Heart left ventricle (tissue), 16 donors: Measurements from ENCODE around the gene CD300LG. TPM values are rescaled to one million over a fixed set of nuclear protein-coding genes. Genes with fewer than 3 reads are reported as not detected.
A peak's percentile ranks its signal among the peaks of the same experiment; 100 is the strongest.

Experiments used
- ATAC-seq, 4 donors: fragments of 200-7000 bp; cut with Tn5 transposase; one replicate each; pipeline ENCODE4 v1.9.1; 2020 to 2022; ENCODE audit warnings: moderate library complexity in 4 of 4, mild to moderate bottlenecking in 3 of 4, moderate number of reproducible peaks in 1 of 4
- DNase-seq, 5 donors: peaks; one replicate each; pipeline ENCODE4 v3.0.0-alpha.2; 2020
- H3K27ac ChIP-seq, 12 donors: fragments of 200-600 bp; sonication (generic) in 4 of 12; one replicate each; pipeline versions ENCODE4 v1.5.0 to v1.8.0; 2016 to 2022; ENCODE audit warnings: mild to moderate bottlenecking in 2 of 12
- H3K27me3 ChIP-seq, 9 donors: fragments of 200-600 bp; sonication (generic) in 2 of 9; one replicate each; pipeline versions ENCODE4 v1.5.1 to v1.8.0; 2016 to 2022; ENCODE audit warnings: mild to moderate bottlenecking in 3 of 9
- H3K36me3 ChIP-seq, 9 donors: fragments of 200-600 bp; sonication (generic) in 2 of 9; one replicate each; pipeline versions ENCODE4 v1.5.0 to v1.8.0; 2018 to 2022; ENCODE audit warnings: mild to moderate bottlenecking in 2 of 9
- H3K4me1 ChIP-seq, 12 donors: fragments of 200-600 bp; sonication (generic) in 4 of 12; one replicate each; pipeline versions ENCODE4 v1.5.0 to v1.8.0; 2016 to 2022; ENCODE audit warnings: mild to moderate bottlenecking in 3 of 12
- H3K4me3 ChIP-seq, 12 donors: fragments of 200-600 bp; sonication (generic) in 4 of 12; one replicate each; pipeline versions ENCODE4 v1.5.0 to v1.8.0; 2017 to 2022; ENCODE audit warnings: mild to moderate bottlenecking in 9 of 12, moderate library complexity in 4 of 12
- H3K9me3 ChIP-seq, 12 donors: fragments of 200-600 bp; sonication (generic) in 4 of 12; one replicate each; pipeline versions ENCODE4 v1.5.0 to v1.8.0; 2016 to 2022; ENCODE audit warnings: mild to moderate bottlenecking in 1 of 12
- POLR2A ChIP-seq, 2 donors: fragments of 450-650 bp; IDR thresholded peaks; one replicate each; pipeline ENCODE4 v1.6.1; 2017; ENCODE audit warnings: antibody characterized with exemption in 2 of 2, mild to moderate bottlenecking in 2 of 2, moderate library complexity in 2 of 2
- WGBS, 4 donors: extraction: QIAGEN DNeasy Blood & Tissue Kit in 2 of 4; methylation state at CpG; one replicate each; pipeline versions ENCODE4 v1.1.5 to v1.1.7; 2013 to 2018; 5-methylcytosine and 5-hydroxymethylcytosine counted together
- intact Hi-C, 10 donors: fragments of 100-400 bp; cut with DNase I; formaldehyde crosslinking; loops; one replicate each; pipeline versions ENCODE4 v1.11.1 to v1.14.2; 2022
- polyA plus RNA-seq, 2 donors: library from polyadenylated mRNA; stranded (reverse); fragments of 200-250 nt; gene quantifications; one replicate each; pipeline ENCODE4 v1.2.3, GENCODE V29; 2013
- total RNA-seq, 9 donors: library from RNA; depleted of rRNA in 2 of 9; stranded (reverse); fragments of >200 nt in 2 of 9; fragmentation: NEBNext Ultra II Directional in 3 of 9; extraction: Animal tissue kit (Norgen Biotek cat#: 25700) in 3 of 9; gene quantifications; one replicate each; pipeline versions ENCODE4 v1.1.0 to v1.2.4, GENCODE V29; 2016 to 2023
- TF ChIP-seq, protein P1 (sequence below), 12 donors: fragments of 200-600 bp; sonication (generic) in 4 of 12; IDR thresholded peaks; one replicate each; pipeline versions ENCODE4 v1.5.0 to v1.8.0; 2018 to 2022; ENCODE audit warnings: antibody characterized with exemption in 12 of 12, mild to moderate bottlenecking in 5 of 12
- donor health status: ischemic (EF 13 %, LVEDD 7.1; RV severe dilation, severe dysfunction).
- donor health status: healthy with polysubstance abuse.
- donor health status: DM: no; HTN: yes; CAD: no.
- donor health status: DM: no; HTN: no; CAD: no.
- donor health status: ischemic (EF 25% LVEDD 6.9; RV normal size, moderate dysfunction).
- donor health status: ischemic (EF 25% LVEDD 5.7; RV mildly dilated, moderate dysfunction).
- donor health status: healthy.
- donor health status: DM: yes; HTN: yes; CAD: no.
- donor health status: ischemic (EF 35%, LVEDD 5.7; RV mildly dilated, moderate dysfunction).
- donor health status: nonischemic (EF 11% LVEDD 7.7; RV severe dilation, severe dysfunction).
- donor health status: DM: yes; HTN: yes; CAD: no.
- donor health status: PGD.
- donor health status: ischemic (EF 29% LVEDD 5.4; RV normal size, mild dysfunction).
- donor health status: nonischemic (EF 23%, LVEDD 6.1; RV moderate dilation, normal function).

The CD300LG gene
- total and polyA plus RNA-seq, 11 donors = 7.3 to 85.8 (median 19.9) TPM

DNA sequence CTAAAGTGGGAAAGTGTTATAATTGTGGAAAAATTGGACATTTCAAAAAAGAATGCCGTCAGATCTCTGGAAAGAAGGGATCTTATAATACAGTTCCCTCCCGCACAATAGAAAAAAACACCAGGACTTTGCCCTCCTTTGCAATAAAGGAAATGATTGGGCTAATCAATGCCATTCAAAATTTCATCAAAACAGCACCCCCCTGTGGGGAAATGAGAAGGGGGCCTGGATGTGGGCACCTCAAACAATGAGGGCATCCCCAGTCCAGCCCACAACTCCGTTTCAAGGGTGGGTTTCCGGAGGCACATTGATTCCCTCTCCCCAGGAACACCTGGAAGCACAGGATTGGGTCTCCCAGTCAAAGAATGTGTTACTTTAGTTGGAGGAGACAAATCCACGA, 26.1 kb downstream of the CD300LG start:
- peaks cover 0 to 38% (median 5%) of the 10 kb centered on the region in 12 donors for H3K4me1 ChIP-seq
- peak overlapping the region in 5 of 12 donors; percentile 1 to 84 (median 56) for H3K27ac ChIP-seq
- ATAC-seq = no peak
- DNase-seq = no peak
- H3K27me3 ChIP-seq = no peaks in the 10 kb centered on the region
- no peak for TF ChIP-seq POLR2A (IDR thresholded peaks at IDR 0.05)
- TF ChIP-seq, protein P1, sequence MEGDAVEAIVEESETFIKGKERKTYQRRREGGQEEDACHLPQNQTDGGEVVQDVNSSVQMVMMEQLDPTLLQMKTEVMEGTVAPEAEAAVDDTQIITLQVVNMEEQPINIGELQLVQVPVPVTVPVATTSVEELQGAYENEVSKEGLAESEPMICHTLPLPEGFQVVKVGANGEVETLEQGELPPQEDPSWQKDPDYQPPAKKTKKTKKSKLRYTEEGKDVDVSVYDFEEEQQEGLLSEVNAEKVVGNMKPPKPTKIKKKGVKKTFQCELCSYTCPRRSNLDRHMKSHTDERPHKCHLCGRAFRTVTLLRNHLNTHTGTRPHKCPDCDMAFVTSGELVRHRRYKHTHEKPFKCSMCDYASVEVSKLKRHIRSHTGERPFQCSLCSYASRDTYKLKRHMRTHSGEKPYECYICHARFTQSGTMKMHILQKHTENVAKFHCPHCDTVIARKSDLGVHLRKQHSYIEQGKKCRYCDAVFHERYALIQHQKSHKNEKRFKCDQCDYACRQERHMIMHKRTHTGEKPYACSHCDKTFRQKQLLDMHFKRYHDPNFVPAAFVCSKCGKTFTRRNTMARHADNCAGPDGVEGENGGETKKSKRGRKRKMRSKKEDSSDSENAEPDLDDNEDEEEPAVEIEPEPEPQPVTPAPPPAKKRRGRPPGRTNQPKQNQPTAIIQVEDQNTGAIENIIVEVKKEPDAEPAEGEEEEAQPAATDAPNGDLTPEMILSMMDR (IDR thresholded peaks at IDR 0.05) = peak in 1 of 12 donors; percentile 28
- H3K36me3 ChIP-seq = peaks cover 0 to 13% (median 0%) of the 10 kb centered on the region in 9 donors
- 66 to 74% (median 70%) methylated on average over 5 of the region's 5 CpGs for WGBS, 4 donors
- H3K9me3 ChIP-seq = no peaks in the 10 kb centered on the region
- H3K4me3 ChIP-seq = peak overlapping the region in 1 of 12 donors; percentile 47
- intact Hi-C loops = loop anchor here in 1 of 10 donors (10.0 kb wide), 1 partner anchor 122 kb away; no protein-coding TSS in a partner anchor

DNA sequence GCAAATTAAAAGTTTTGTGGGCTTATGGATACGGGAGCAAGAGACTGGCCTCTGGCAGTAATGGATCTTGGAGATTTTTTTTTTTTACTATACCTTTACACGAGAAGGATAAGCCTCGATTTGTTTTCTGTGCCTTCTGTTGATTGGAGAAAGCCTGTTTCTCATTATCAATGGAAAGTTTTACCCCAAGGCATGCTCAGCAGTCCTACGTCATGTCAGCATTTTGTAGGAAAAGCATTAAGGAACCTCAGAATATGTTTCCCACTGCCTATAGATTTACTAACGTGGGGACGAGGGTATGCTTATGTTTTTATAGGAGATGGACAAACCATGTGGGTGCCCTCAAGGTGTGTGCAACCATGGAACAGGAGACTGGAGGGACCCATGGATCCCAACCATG, 26.8 kb downstream of the CD300LG start:
- TF ChIP-seq, protein P1 (IDR thresholded peaks at IDR 0.05) = no peak
- TF ChIP-seq POLR2A (IDR thresholded peaks at IDR 0.05) = no peak
- Histone ChIP-seq H3K4me1 (peaks cover 0 to 45% (median 9%) of the 10 kb centered on the region in 12 donors), H3K27ac (peak overlapping the region in 11 of 12 donors; percentile 6 to 84 (median 61)), H3K36me3 (peaks cover 0 to 13% (median 0%) of the 10 kb centered on the region in 9 donors), H3K9me3 (no peaks in the 10 kb centered on the region), H3K4me3 (peak overlapping the region in 1 of 12 donors; percentile 47), H3K27me3 (no peaks in the 10 kb centered on the region)
- no peak for ATAC-seq
- DNase-seq = no peak
- WGBS, 4 donors = 67 to 73% (median 68%) methylated on average over 6 of the region's 6 CpGs
- intact Hi-C loops = loop anchor here in 1 of 10 donors (10.0 kb wide), 1 partner anchor 121 kb away; no protein-coding TSS in a partner anchor

DNA sequence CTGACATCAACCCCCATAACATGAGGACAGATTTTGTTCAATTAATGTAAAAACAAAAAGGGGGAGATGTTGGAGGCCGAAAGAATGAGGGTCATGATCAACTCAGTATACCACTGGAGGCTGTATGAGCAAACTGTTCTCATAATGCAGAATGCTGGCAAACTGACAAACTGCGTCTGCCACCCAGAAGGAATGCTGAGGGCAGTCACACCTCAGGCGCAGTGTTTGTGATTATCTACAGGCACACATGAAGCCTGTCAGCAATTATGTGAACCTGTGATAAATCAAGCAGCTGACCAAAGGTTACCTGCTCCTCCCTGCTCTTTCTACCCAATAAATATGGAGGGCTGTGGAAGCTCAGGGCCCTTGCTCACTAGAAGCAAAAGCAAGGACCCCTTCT, 27.3 kb downstream of the CD300LG start:
- no peaks in the 10 kb centered on the region for H3K9me3 ChIP-seq
- H3K27ac ChIP-seq = peak overlapping the region in 11 of 12 donors; percentile 26 to 84 (median 61)
- no peaks in the 10 kb centered on the region for H3K27me3 ChIP-seq
- DNase-seq = peak in 4 of 5 donors; percentile 48 to 80 (median 68)
- no peak for TF ChIP-seq POLR2A (IDR thresholded peaks at IDR 0.05)
- TF ChIP-seq, protein P1 (IDR thresholded peaks at IDR 0.05) = no peak
- intact Hi-C loops = loop anchor here in 1 of 10 donors (10.0 kb wide), 1 partner anchor 121 kb away; no protein-coding TSS in a partner anchor
- ATAC-seq = peak; percentile 41 to 65 (median 48)
- peaks cover 0 to 48% (median 9%) of the 10 kb centered on the region in 12 donors for H3K4me1 ChIP-seq
- H3K36me3 ChIP-seq = peaks cover 0 to 13% (median 0%) of the 10 kb centered on the region in 9 donors
- 34 to 52% (median 40%) methylated on average over 3 of the region's 3 CpGs for WGBS, 4 donors
- H3K4me3 ChIP-seq = peak overlapping the region in 1 of 12 donors; percentile 47

DNA sequence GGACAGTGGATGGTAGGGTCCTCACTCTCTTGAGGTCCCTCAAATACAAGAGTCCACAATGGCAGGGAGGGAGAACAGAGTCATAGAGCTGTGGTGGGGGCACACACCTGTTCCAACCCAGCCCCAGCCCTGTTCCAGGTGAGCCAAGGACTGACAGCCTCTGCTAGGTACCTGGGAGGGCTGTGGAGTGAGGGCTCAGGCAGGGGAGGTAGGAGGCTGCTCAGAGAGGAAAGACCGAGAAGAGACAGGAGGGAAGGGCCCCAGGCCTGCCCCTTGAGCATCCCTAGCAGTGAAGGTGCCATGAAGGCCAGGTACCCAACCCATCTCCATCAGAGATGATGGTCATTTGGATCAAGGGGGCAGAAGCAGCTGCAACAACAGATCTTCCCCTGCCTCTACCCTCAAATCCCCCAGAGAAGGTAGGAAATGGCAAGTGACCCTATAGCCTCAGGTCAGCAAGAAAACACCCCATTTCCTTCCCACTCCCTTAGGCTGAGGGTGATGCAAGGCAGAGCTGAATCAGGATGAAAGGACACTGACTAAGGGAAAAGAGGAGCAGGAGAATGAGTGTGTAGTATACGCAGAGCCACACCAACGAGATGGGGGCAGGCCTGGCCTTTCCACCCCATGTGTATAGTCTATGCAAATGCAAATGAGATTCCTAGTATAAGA, 28.6 kb downstream of the CD300LG start:
- H3K4me1 ChIP-seq = peaks cover 0 to 48% (median 9%) of the 10 kb centered on the region in 12 donors
- 86 to 95% (median 91%) methylated on average over 3 of the region's 3 CpGs for WGBS, 4 donors
- intact Hi-C loops = loop anchor here in 1 of 10 donors (10.0 kb wide), 1 partner anchor 119 kb away; no protein-coding TSS in a partner anchor
- ATAC-seq = no peak
- H3K4me3 ChIP-seq = no peak overlapping the region
- no peaks in the 10 kb centered on the region for H3K9me3 ChIP-seq
- no peak for TF ChIP-seq POLR2A (IDR thresholded peaks at IDR 0.05)
- TF ChIP-seq, protein P1 (IDR thresholded peaks at IDR 0.05) = no peak
- peak overlapping the region in 2 of 12 donors; percentile 64 to 84 for H3K27ac ChIP-seq
- H3K27me3 ChIP-seq = no peaks in the 10 kb centered on the region
- DNase-seq = no peak
- H3K36me3 ChIP-seq = peaks cover 0 to 15% (median 0%) of the 10 kb centered on the region in 9 donors
